ENCODE data around the gene GGT6.
"Not testable (repeated sequence)": the region's sequence is repeated elsewhere in the genome, so short reads cannot be mapped to it uniquely, and the experiment has no call there.

Gene GGT6

GRCh38 chr17:4590981-4591453 is 30.6 kb upstream of the GGT6 start:
- no peak for DNase-seq

- DNase-seq: not testable (repeated sequence)
Observed at GRCh38 chr17:4590042-4590441, 29.7 kb upstream of the GGT6 start.

DNA sequence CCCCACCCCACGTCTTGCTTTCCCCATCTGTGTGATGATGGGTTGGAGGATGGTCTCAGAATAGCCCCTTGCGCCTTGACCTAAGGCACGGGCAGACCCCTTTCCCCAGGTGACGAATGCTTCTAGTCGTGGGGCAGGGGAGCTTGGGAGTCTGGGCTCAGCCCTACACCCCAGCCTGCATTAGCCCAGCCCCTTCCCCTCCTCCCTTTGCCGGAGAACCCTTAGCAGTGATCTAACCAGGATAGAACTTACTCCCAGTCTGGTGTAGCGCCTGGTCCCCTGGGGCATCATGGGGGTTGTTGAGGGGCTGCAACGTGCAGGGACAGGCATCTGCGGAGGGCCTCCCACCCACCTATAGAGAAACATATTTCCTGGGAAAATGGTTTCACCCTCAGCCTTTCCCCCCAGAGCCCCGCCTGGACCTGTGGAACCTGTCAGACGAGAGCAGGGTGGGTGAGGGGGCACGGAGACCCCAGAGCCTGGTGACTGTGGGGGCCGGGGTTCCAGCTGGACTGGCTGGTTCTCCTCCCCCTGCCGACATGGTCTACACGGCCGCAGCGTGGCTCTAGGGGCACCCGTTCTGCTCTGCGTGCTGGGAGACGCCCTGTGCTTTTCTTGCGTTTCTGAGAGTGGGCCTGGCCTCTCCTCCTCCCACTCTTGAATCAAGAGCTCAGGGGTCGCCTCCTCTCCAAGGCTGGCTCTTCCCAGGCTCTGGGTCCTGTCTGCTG is 28.7 kb upstream of the GGT6 start:
- no peak for DNase-seq

GRCh38 chr17:4588391-4588790 is 28.0 kb upstream of the GGT6 start:
- no peak for DNase-seq

DNA sequence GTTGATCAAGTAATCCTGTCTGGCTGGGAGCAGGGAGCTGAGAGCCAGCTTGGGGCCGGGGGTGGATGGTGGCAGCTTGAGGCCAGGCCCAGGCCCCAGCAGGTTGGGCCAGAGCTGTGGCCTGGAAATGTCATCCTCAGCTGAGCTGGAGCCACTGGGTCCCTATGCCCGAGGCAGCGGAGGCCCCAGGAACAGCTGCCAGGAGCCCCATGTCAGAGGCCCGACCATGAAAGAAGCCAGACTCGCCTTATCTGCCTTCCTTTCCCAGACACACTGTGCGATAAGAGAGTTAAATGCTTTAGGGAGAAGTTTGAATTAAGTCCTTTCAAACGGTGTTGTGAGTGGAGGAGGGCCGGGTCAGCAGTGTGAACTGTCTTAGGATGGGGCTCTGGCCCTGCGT is 27.4 kb upstream of the GGT6 start:
- DNase-seq: no peak

DNA sequence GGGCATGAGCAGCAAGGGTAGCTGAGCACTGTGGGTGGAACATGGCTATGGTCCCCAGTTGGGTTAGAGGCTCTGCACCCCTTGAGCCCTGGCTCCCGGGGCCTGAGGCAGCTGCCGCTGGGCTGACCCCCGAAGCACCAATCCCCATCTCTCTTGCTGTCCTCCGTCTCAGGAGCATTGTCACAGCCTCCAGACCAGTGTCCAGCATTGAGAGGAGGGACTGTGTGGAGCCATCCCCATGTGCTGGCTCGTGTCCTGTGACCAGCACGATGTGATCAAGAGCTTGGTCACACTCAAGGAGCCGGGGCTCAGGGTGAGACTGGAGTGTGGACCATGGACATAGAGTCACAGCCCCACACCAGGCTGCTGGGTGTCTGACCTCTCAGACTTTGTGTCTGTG is 26.8 kb upstream of the GGT6 start:
- DNase-seq: no peak

GRCh38 chr17:4586043-4586442 is 25.7 kb upstream of the GGT6 start:
- DNase-seq: no peak

GRCh38 chr17:4585638-4585994 is 25.2 kb upstream of the GGT6 start:
- no peak for DNase-seq

DNA sequence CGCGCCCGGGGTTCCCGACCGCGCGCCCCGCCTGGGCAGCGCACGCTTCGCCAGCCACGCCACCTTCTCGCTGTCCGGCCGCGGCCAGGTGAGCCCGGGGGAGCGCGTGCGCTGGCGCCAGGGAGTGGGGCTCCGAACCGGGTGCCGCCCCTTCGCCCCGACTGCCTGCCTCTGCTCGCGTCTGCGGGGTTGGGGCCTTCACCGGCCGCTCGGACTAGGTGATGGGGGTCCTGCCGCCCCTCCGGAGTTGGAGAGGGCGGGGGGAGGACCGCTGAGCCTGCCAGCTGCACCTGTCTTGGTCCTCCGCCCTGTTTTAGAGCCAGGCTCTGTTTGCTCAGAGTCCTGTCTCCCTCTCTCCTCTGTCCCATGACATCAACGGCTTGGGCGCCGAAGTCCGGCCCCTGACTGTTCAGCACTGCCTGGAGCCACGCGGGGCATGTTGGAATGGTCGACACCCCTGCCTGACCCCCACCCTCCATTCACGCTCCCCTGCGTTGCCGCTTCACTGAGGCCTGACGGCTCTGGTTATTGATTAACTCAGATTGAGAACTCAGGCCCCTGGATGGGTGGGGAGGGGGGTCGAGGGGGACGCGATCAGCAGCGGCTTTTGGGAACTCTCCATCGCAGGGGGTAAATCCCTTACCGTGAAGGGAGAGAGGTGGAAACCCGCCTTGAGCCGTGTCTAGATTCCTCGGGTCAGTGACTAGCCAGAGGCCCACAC is 24.7 kb upstream of the GGT6 start:
- DNase-seq: no peak

DNA sequence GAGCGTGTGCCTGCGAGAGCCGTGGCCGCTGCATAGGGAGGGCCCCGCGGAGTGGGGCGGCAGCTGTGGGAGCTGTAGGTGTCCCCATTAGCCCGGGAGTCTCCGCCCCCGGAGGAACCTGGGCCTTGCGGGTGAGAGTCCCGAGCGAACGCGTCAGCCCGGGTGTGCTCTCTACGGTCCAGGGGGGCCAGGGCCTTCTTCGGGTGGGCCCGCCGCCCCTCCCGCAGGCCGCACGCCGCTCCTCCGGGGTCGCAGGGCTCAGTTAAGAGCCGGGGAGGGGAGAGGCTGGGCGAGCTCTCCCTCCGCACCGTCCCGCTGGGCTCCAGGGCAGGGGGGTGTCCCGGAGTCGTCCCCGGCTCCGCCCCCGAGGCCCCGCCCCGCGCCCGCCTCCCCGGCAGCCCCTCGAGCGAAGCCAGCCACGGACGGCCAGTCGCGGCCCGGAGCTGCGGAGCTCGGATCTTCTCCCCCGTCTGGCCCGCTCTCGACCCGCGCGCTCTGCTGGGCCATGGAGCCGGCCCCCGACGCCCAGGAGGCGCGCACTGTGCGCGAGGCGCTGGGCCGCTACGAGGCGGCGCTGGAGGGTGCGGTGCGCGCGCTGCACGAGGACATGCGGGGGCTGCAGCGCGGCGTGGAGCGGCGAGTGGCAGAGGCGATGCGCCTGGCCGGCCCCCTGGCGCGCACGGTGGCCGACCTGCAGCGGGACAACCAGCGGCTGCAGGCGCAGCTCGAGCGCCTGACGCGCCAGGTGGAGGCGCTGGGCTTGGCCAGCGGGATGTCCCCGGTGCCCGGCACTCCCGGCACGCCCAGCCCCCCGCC is 23.9 kb upstream of the GGT6 start, which contains the start of gene SMTNL2:
SMTNL2 (plus strand) TSS at position 429 of the 816 bp plus-strand sequence; CDS start at position 506, 77 bp downstream.
- no peak for DNase-seq

DNA sequence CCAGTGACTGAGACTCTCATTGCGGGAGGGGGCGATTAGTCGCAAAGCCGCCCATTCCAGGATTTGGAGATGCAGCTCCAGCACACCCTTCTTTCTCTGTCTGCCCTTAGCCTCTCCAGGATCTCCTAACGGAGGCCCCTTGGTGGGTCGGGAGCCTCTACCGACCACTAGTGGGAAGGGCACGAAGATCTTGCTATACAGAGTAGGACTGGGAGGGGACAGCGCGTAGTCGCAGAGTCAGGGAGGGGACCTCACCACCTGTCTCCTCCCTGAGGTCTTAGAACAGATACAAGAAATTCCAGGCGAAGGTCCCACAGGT is 23.4 kb upstream of the GGT6 start:
- no peak for DNase-seq

GRCh38 chr17:4583206-4583605 is 22.8 kb upstream of the GGT6 start:
- DNase-seq: no peak

DNA sequence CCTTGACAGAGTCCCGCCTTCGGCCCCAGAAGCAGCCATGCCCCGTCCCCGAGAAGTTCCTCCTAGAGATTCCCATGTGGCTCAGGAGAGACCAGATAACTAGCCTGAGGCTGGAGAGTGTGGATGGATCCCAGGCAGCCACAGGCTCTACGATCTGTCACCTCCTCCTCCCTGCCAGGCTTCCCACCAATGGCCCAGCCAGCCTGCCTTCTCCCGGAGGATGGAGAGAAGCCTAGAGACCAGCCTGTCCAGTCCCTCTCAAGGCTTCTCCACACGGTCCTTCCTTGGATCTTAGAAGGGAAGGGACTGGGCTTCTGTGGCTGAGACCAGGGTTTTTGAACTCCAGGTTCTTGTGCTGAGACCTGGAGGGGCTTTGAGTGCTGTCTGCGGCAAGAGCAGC is 22.3 kb upstream of the GGT6 start:
- no peak for DNase-seq

DNA sequence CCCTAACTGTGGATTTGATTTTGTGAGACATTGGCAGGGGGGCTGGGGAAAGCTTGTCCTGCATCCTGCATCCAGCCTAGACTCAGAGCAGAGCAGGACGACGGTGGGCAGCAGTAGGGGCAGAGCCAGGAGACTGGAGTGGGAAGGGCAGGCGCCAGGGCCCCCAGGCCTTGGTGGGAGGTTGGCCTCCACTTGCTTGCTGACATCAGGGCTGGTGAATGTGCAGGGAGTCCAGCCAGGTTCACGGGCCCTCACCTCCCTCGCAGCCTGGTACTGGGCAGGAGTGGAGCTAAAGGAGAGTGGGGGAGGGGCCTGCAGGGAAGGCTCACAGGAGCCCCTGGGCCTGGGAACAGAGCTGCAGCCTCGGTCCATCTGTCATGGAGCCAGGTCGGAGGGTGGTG is 21.7 kb upstream of the GGT6 start:
- DNase-seq: no peak

- no peak for DNase-seq
Observed at GRCh38 chr17:4580291-4580690, 19.9 kb upstream of the GGT6 start.

DNA sequence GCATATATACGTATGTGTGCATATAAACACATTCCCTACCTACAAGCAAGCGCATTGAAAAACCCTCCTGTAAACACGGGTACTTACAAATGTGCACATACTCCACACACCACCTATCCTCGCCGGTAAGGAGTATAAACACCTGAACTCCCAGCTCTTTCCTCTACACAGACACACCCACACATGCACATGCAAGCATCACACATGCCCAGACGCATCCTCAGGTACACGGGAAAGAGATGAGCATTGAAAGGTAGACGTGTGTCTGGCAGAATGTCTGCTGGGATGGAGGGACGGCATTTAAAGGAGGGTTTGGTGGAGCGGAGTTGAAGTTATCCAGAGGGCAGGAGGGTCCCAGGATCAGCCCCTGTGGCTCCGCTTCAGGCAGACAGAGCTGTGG is 19.3 kb upstream of the GGT6 start:
- DNase-seq: no peak

GRCh38 chr17:4578349-4578748 is 18.0 kb upstream of the GGT6 start:
- DNase-seq: not testable (repeated sequence)

DNA sequence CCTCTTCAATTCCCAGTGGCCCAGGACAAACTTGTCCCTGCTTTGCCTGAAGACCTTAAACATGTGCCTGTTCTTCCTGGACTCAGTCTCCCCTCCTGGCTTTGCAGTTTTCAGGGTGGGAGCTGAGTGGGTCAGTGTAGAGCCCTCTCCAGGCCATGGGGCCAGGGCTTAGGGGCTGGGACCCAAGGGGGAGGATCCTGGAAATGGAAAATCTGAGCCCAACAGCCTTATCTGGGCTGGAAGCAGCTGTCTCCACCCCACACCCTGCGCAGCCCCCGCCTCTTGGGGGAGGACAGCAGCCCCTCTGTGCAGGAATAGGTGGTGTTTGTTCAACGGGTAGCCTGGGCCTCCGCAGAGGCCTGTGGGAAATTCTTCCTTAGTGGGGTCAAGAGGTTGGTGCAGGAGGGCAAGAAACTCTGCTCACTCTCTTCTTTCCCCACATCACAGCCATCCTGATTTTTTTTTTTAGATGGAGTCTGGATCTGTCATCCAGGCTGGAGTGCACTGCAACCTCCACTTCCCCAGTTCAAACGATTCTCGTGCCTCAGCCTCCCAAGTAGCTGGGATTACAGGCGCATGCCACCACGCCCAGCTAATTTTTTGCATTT is 17.1 kb upstream of the GGT6 start:
- DNase-seq: no peak

DNA sequence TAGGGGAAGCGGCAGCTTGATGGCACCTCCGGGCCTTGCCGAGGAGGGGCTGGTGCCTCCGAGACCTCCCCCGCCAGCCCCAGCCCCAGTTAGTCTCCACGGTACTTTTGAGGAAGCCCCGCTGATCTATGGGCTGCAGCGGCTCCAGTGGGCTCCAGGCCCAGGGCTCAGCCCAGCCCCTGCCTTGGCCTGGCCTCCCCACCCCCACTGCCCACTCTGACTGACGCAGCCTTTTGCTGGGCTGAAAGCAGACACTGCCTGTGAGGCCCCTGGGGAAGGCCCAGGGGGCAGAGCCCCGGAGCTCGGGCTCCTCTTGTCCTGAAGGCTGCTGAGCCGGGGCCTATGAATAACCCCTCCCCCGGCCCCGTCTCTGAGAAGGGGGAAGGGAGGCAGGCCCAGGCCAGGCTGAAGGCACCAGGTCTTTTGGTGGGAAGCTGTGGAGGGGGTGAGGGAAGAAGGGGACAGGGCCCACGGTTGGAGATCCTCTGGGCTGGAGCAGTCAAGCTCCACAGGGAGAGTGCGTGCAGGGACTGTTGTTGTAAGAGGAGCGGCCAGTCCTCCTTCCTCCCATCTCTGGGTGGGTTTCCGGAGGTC is 16.4 kb upstream of the GGT6 start:
- DNase-seq: no peak

GRCh38 chr17:4576161-4576558 is 15.8 kb upstream of the GGT6 start:
- no peak for DNase-seq

DNA sequence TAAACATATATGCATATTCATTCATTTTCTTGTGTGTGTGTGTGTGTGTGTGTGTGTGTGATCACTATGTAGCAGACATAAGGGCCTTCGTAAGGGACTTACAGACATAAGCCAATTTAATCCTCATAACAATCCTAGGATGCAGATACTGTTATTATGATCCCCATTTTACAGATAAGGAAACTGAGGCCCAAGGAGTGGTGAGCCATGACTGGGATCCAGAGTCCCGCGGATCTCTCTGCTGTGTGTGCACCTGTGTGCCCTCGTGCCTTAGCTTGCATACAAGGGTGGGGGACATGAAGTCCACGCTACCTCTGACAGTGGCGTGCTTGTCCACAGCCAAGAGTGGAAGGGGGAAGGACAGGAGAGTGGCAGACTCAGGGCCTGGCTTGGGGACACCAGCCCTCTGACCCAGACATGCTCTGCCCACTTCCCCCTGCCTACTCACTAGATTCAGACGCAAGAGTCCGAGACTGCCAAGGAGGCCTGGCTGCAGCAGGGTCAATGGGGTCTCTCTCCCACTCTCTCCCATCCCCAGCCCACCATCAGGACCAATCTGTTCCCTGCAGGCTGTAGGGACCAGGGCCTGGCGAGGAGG is 14.2 kb upstream of the GGT6 start:
- DNase-seq: peak; percentile 33

DNA sequence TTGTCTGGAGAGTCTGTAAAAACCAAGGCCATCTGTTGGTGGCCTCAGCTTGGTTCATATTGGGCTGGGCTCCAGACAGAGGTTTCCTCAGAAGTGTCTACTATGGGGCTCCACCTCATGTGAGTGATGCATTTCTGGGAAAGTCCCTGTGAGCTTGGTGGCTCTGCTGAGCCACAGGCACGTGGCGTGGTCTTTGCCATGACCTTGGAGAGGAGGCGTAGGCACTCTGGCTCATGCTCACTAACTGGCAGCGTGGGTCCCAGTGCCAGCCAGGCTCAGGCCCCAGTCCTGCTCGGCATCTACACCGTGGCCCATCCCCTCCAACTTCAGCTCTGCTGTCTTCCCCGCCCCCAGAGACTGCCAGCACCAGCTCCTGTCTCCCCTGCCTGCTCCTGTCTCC is 13.3 kb upstream of the GGT6 start:
- DNase-seq: peak; percentile 94

DNA sequence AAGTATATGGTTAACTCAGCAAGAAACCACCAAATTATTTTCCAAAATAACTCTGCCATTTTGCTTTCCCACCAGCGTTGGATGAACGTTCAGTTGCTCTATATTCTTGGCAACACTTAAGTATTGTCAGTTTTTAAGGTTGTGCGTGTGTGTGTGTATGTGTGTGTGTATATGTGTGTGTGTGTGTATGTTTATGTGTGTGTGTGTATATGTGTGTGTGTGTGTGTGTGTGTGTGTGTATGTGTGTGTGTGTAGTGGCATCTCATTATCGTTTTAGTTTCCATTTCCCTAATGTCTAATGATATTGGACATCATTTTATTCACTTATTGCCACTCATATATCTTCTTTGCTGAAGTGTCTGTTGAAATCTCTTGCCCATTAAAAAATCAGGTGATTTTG is 12.7 kb upstream of the GGT6 start:
- no peak for DNase-seq
